Stimulated activated CD4-positive, alpha-beta T cell treated with anti-CD3 and anti-CD28 coated beads, Interleukin-12 subunit alpha, Interleukin-12 subunit beta, amount 100 ng/mL, for 4 hours (primary cell): Measurements from ENCODE around the gene PSRC1.

Experiments
- DNase-seq: peaks from one replicate; pipeline ENCODE4 v3.0.0-alpha.2; 2020

Gene PSRC1

DNA sequence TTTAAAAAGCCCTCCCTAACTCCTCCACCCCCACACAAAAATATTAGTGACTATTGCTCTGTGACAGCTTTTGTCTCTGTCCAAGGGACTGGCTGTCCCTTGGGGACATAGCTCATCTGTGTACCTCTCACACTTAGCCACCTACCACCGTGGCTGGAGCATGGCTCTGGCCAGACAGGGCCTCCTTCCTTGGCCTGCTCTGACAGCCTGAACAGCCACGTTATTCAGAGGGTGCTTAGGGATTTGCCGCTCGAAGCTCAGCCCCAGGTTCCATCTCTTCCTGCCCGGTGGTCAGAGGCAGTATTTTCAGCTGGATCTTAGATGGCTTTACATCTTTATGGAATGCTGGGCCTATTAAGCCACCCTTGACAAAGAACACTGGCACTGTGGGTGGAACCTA is 39.7 kb downstream of the PSRC1 start:
- no peak for DNase-seq

DNA sequence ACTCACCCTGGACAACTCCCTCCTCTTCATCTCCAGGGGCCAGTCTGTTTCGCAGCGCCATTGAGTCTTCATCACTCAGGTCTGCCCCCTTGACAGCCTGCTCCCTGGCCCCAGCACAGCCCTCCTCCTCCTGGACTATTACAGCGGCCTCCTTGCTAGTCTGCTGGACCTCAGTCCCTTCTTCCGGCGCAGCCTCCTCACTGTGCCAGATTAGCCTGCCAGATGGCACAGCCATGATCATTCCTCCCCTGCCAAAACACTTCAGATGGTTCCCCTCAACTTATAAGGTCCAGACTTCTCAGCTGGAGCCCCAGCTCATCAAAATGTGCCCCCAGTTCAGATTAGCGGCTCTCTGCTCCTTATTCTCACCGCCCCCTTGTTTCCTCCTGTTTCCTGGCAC is 40.6 kb downstream of the PSRC1 start:
- DNase-seq = no peak

DNA sequence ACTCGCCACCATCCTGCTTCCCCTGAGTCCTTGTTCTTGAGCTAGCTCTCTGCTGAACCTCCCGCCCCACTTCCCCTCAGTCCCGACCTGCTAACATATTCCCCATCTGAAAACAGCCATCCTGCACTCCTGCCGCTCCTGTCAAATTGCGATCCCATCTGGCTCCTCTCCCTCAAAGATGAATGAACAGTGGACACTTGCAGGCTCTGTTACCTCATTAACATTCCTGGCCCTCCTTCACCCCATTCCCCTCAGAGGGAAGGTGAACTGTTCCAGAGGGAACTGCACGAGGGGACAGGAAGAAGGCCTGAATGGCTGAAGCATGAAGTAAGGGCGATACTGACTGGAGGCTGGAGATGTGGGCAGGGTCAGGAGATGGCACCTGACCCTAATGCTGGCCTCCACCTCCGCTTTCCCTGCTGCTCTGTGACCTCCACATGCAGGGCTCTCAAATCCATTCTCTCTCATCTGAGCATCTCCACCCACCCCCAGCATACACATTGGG is 41.1 kb downstream of the PSRC1 start:
- DNase-seq = no peak

DNA sequence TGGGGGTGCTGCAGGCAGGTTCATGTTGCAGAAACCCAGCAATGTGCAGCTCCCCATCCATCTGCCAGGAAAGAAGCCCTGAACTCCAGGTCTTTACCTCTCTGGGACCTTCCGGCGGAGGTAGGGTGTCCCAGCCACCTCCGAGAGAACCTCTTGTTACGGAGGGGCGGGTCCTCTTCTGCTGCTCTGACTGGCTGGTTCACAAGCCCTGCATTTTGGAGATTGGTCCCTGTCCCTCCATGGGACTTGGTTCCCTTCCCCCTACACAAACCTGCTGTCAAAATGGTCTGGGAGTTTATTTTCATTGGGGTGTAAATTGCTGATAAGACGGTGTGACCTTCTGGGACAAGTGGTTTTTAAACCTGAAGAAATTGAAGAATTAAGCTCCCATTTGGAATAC is 41.6 kb downstream of the PSRC1 start:
- no peak for DNase-seq

DNA sequence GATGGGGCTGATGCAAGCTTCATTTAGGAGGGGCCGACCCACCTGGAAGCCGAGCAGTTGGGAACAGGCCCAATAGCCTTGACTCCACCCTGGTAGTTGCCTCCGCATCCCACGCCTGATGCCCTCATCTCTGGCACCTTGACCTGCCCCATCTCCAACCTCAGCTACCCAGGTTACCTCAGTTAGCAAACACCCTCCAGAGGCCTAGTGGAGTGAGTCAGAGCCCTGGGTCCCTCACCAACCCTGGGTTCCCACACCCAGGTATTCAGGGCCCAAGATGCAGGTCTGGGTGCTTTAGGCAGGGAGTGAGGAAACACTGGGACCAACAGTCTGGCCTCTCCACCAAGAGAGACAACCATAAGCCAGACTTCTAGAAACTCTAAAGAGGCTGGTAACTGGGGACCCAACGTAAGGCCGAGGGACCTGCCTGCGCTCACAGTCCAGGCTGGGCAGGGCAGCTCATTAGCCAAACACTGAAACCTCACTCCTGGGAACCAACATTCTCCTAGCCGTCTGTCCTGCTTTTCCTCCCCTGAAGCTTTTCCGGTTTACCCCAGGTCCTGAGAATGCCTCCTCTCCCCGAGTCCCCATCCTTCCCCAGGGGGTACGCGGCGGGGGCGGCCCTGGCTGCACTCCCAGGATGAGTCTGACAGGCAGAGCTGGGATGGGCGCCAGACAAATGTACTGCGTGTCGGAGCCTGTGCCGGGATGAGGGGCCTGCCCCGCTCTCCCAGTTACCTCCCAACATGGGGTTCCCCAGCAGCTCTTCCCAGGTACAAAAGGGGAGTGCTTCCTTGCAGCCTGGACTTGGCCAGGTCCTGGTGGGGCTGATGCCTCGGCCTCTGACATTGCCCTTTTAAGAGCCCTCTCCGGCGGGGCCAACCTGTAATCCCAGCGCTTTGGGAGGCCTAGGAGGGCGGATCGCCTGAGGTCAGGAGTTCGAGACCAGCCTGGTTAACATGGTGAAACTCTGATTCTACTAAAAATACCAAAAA is 42.5 kb downstream of the PSRC1 start:
- DNase-seq = no peak

DNA sequence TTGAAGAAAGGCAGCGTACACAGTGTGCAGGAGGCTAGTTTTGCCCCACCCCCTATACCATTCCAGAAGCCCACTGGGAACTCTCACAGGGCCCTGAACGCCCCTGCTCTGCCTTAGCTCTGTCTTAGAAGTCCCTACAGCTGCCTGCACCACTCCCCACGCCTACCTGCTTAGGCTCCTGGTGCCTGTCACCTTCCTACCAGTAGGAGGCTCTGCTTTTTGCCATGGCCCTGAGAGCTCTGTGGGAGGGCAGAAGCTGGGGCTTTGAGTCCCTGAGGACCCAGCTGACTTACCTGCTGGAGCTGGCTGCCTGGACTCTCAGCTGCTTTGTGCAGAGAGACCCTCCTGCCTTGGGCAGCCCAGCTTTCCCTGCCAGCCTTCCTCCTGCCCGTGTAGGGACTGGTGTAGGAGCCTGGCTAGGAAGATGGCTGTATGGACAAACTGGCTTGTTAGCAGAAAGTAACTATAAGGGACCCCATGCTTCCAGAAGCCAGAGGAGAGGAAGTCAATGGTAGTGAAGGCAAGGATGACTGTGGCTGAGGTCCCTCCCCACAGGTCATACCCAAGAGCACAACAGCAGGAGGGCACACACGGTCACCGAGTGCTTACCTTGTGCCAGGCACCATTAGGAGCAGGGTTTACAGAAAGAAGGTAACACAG is 43.4 kb downstream of the PSRC1 start:
- DNase-seq = no peak

DNA sequence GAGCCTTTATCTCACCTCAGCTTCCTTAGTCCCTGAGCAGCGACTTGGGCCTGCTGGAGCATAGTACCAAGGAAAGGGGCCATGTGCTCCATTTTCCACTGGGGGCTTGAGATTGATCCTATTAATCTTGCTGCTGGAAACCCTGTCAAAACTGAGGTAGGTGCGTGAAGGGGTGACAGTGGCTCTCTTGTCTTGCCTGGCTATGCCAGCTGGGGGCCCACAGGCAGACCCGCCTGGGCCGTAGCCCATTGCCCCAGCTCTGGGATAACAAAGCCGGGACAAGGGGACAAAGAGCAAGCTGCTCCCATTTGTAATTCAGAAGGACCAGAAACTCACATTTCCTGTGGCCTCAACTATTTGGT is 43.9 kb downstream of the PSRC1 start:
- DNase-seq = no peak

DNA sequence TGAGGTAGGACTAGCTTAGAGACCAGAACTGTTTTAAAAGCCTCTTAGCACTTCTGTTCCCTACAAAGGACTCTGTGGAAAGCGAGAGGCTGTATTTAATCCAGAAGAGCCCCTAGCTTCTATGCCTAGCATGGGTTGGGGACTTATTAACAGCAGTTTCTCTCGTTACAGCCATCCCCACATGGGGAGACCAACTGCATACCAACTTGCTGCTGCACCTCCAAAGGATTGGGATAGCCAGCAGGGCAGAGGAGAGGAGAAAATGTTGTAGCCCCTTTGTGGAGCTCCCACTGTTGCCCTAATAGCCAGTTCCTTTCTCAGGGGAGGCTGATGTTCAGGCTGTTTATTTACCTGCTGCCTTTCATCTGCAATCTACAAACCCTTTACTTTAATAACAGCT is 44.6 kb downstream of the PSRC1 start:
- no peak for DNase-seq

DNA sequence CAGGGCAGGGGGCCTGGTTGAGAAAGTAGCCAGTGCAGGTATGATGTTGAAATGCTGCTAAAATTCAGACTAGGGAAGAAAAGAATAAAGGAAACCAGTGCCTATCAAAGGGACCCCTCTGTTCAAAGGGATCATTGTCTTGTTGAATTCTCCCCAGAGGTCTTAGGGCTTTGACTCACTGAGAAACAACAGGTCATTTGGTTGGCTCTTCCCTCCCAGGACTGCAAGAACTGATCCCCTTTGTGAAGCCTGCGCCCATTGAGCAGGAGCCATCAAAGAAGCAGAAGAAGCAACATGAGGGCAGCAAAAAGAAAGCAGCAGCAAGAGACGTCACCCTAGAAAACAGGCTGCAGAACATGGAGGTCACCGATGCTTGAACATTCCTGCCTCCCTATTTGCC is 45.4 kb downstream of the PSRC1 start:
- no peak for DNase-seq

DNA sequence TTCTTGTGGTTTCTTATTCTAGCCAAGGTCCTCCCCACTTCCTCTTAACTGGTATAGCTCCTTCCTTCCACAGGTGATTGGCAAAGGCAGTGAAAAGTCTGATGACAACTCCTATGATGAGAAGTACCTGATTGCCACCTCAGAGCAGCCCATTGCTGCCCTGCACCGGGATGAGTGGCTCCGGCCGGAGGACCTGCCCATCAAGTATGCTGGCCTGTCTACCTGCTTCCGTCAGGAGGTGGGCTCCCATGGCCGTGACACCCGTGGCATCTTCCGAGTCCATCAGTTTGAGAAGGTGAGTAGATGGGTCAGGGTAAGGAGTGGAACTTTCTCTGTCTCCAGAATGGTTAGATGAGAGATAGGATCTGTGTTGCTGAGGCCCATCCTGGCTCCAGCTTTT is 47.8 kb downstream of the PSRC1 start:
- no peak for DNase-seq

DNA sequence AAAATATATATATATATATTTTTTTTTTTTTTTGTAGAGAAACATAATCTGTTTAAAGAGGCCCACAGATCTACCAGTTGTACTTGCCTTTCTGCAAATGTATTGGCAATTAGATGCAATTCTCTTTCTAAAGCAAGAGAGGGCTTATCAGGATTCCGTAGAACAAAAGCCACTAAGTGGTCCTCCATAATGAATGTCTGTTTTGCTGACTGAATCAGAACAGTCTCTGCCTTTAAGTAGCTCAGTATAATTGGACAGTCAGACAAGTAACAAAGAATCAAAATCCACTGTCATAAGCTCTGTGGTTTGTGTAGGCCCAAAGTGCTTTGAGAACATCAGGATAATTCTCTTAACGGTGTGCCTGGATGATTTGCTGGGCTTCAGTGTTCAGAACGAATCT is 51.9 kb downstream of the PSRC1 start:
- DNase-seq = no peak
